H1 (cell line): ENCODE data around the gene COL6A3. TPM values are rescaled to one million over a fixed set of nuclear protein-coding genes. Genes with fewer than 3 reads are reported as not detected.

Experiments used
- CTCF ChIA-PET: fragments of 300-600 bp; sonication (Branson Sonifier 250); formaldehyde crosslinking; loops from one replicate; lab custom pipeline; 2021; ENCODE audit not compliant: partially characterized antibody; lab: Charles Lee
- POLR2A ChIA-PET: fragments of 300-600 bp; sonication (Branson Sonifier 250); formaldehyde crosslinking; loops from one replicate; lab custom pipeline; 2021; ENCODE audit warnings: inconsistent platforms; ENCODE audit not compliant: partially characterized antibody; lab: Charles Lee
- DNase-seq, 2 experiments: peaks; one replicate each; pipeline versions ENCODE4 v3.0.0 to v3.0.0-alpha.2; 2010 to 2022; ENCODE audit warnings: low spot score in 2 of 2, low read depth in 1 of 2, mixed read lengths in 1 of 2
- FAIRE-seq: peaks from 2 replicates; lab custom pipeline; 2011; peaks lifted over from hg19 to GRCh38; lab: Jason Lieb, UNC
- H2AFZ ChIP-seq: 2 replicates; pipeline ENCODE4 v1.8.1; 2012; ENCODE audit warnings: low read length, inconsistent platforms
- H2AK5ac ChIP-seq: 2 replicates; pipeline ENCODE4 v1.6.1; 2013; ENCODE audit warnings: low read depth, low read length
- H2BK120ac ChIP-seq: replicated peaks from 2 replicates; pipeline ENCODE3; 2013; ENCODE audit warnings: low read depth, low read length, inconsistent platforms
- H2BK12ac ChIP-seq: 2 replicates; pipeline ENCODE4 v1.6.1; 2013; ENCODE audit warnings: low read depth, low read length
- H2BK15ac ChIP-seq: 2 replicates; pipeline ENCODE4 v1.6.1; 2013; ENCODE audit warnings: low read length
- H2BK20ac ChIP-seq: 2 replicates; pipeline ENCODE4 v1.6.1; 2013; ENCODE audit warnings: low read length
- H2BK5ac ChIP-seq: 2 replicates; pipeline ENCODE4 v1.6.1; 2013; ENCODE audit warnings: low read depth, low read length
- H3K14ac ChIP-seq: 2 replicates; pipeline ENCODE4 v1.6.1; 2013; ENCODE audit warnings: inconsistent platforms; ENCODE audit not compliant: insufficient read length
- H3K18ac ChIP-seq: 2 replicates; pipeline ENCODE4 v1.6.1; 2013; ENCODE audit warnings: low read length; ENCODE audit errors: extremely low read depth
- H3K23ac ChIP-seq: 2 replicates; pipeline ENCODE4 v1.6.1; 2013; ENCODE audit warnings: inconsistent platforms; ENCODE audit not compliant: insufficient read length
- H3K23me2 ChIP-seq: 2 replicates; pipeline ENCODE4 v1.6.1; 2013; ENCODE audit warnings: low read depth, low read length
- H3K27ac ChIP-seq: 2 replicates; pipeline ENCODE4 v1.6.1; 2011; ENCODE audit warnings: low read depth, low read length, inconsistent platforms
- H3K27me3 ChIP-seq, 4 experiments: replicated peaks in 1 of 4; 1 replicate in 1 of 4; 2 replicates in 3 of 4; pipeline versions ENCODE4 v1.6.1 to v1.8.1; 2011 to 2013; ENCODE audit warnings: low read length in 3 of 4, mild to moderate bottlenecking in 3 of 4, inconsistent platforms in 2 of 4, mixed read lengths in 2 of 4, moderate library complexity in 1 of 4; ENCODE audit not compliant: control insufficient read depth in 3 of 4, insufficient read depth in 3 of 4; ENCODE audit errors: extremely low read depth in 1 of 4
- H3K36me3 ChIP-seq, 4 experiments: 2 replicates each; pipeline versions ENCODE4 v1.6.1 to v1.8.1; 2011 to 2013; ENCODE audit warnings: mild to moderate bottlenecking in 4 of 4, low read length in 3 of 4, moderate library complexity in 2 of 4, control low read depth in 1 of 4, inconsistent platforms in 1 of 4; ENCODE audit not compliant: insufficient read depth in 4 of 4, control insufficient read depth in 2 of 4
- H3K4ac ChIP-seq: replicated peaks from 2 replicates; pipeline ENCODE3; 2013; ENCODE audit warnings: low read length, low read depth, mixed read lengths, inconsistent platforms; ENCODE audit not compliant: insufficient read length
- H3K4me1 ChIP-seq, 4 experiments: replicated peaks in 1 of 4; 1 replicate in 1 of 4; 2 replicates in 3 of 4; pipeline versions ENCODE4 v1.6.1 to v1.8.1; 2011 to 2013; ENCODE audit warnings: low read length in 3 of 4, inconsistent platforms in 2 of 4, mixed read lengths in 1 of 4; ENCODE audit not compliant: insufficient read depth in 4 of 4, control insufficient read depth in 3 of 4
- H3K4me2 ChIP-seq, 2 experiments: 2 replicates each; pipeline versions ENCODE4 v1.6.1 to v1.8.1; 2011 to 2013; ENCODE audit warnings: low read depth in 2 of 2, low read length in 2 of 2, control low read depth in 1 of 2, inconsistent platforms in 1 of 2, mild to moderate bottlenecking in 1 of 2; ENCODE audit not compliant: insufficient read depth in 1 of 2
- H3K4me3 ChIP-seq, 4 experiments: fragments of 200-600, 300-600 bp in 1 of 4; sonication (generic), shearing (Covaris generic), sonication (Bioruptor Twin) in 1 of 4; 2 replicates each; pipeline versions ENCODE4 v1.5.1 to v1.8.1; 2011 to 2016; ENCODE audit warnings: low read length in 4 of 4, low read depth in 3 of 4, control low read depth in 2 of 4, inconsistent platforms in 2 of 4, mild to moderate bottlenecking in 2 of 4, mixed read lengths in 1 of 4, moderate library complexity in 1 of 4; ENCODE audit not compliant: insufficient read depth in 2 of 4; ENCODE audit errors: extremely low read depth in 1 of 4
- H3K56ac ChIP-seq: replicated peaks from 2 replicates; pipeline ENCODE3; 2013; ENCODE audit warnings: low read depth, mild to moderate bottlenecking, mixed read lengths, low read length, inconsistent platforms; ENCODE audit not compliant: insufficient read length
- H3K79me1 ChIP-seq: 2 replicates; pipeline ENCODE4 v1.6.1; 2013; ENCODE audit warnings: low read depth, low read length, control low read depth
- H3K79me2 ChIP-seq, 2 experiments: 2 replicates each; pipeline versions ENCODE4 v1.6.1 to v1.8.1; 2012 to 2013; ENCODE audit warnings: low read length in 2 of 2, mild to moderate bottlenecking in 2 of 2, inconsistent platforms in 1 of 2; ENCODE audit not compliant: insufficient read depth in 2 of 2, control insufficient read depth in 1 of 2
- H3K9ac ChIP-seq, 4 experiments: replicated peaks in 1 of 4; 1 replicate in 1 of 4; 2 replicates in 3 of 4; pipeline versions ENCODE4 v1.6.1 to v1.8.1; 2011 to 2013; ENCODE audit warnings: low read depth in 3 of 4, low read length in 3 of 4, control low read depth in 2 of 4, mild to moderate bottlenecking in 2 of 4, moderate library complexity in 2 of 4, inconsistent platforms in 1 of 4; ENCODE audit errors: extremely low read depth in 1 of 4
- H3K9me3 ChIP-seq, 2 experiments: 2 replicates each; pipeline versions ENCODE4 v1.6.1 to v1.8.1; 2012 to 2013; ENCODE audit warnings: mild to moderate bottlenecking in 2 of 2, moderate library complexity in 2 of 2, control low read depth in 1 of 2, inconsistent platforms in 1 of 2, low read depth in 1 of 2, low read length in 1 of 2, mixed read lengths in 1 of 2; ENCODE audit not compliant: insufficient read depth in 2 of 2
- H4K20me1 ChIP-seq, 2 experiments: replicated peaks in 1 of 2; 2 replicates each; pipeline versions ENCODE3 to v1.8.1; 2011 to 2013; ENCODE audit warnings: inconsistent platforms in 2 of 2, low read length in 2 of 2, mild to moderate bottlenecking in 1 of 2; ENCODE audit not compliant: insufficient read depth in 2 of 2, control insufficient read depth in 1 of 2
- H4K5ac ChIP-seq: 2 replicates; pipeline ENCODE4 v1.6.1; 2013; ENCODE audit warnings: low read length, low read depth, mixed read lengths, inconsistent platforms; ENCODE audit not compliant: insufficient read length
- H4K8ac ChIP-seq: 2 replicates; pipeline ENCODE4 v1.8.0; 2013; ENCODE audit warnings: mild to moderate bottlenecking, moderate library complexity, low read length, inconsistent platforms; ENCODE audit not compliant: insufficient read depth; ENCODE audit errors: extremely low read depth
- H4K91ac ChIP-seq: replicated peaks from 2 replicates; pipeline ENCODE3; 2013; ENCODE audit warnings: low read length, mixed read lengths, inconsistent platforms; ENCODE audit not compliant: insufficient read length
- ATF2 ChIP-seq: IDR thresholded peaks from 2 replicates; pipeline ENCODE4 v1.6.1; 2012; ENCODE audit warnings: low read length, inconsistent platforms
- RXRA ChIP-seq: IDR thresholded peaks from 2 replicates; pipeline ENCODE4 v1.6.1; 2011; ENCODE audit warnings: low read depth, mild to moderate bottlenecking, low read length, moderate library complexity; ENCODE audit not compliant: insufficient read depth
- WGBS, 2 experiments: shearing (Covaris generic) in 1 of 2; methylation state at CpG; one replicate each; pipeline versions ENCODE4 v1.1.6 to v1.1.7; 2013 to 2015; ENCODE audit warnings: low lambda C conversion rate in 2 of 2, mixed read lengths in 2 of 2, inconsistent platforms in 1 of 2, low coverage in 1 of 2, missing lambda C conversion rate in 1 of 2; ENCODE audit not compliant: insufficient replicate concordance in 2 of 2, insufficient coverage in 1 of 2, insufficient read length in 1 of 2; ENCODE audit errors: extremely low coverage in 1 of 2, missing lambda C conversion rate in 1 of 2; 5-methylcytosine and 5-hydroxymethylcytosine counted together
- polyA plus RNA-seq, 7 experiments: library from polyadenylated mRNA; depleted of rRNA in 3 of 7; stranded (reverse) in 5 of 7; unstranded in 2 of 7; fragments of >200 nt in 5 of 7; fragments of 200-250 nt in 2 of 7; gene quantifications; 1 replicate in 5 of 7; 2 replicates in 1 of 7; 4 replicates in 1 of 7; pipeline versions ENCODE4 v1.2.1 to v1.2.3, GENCODE V29; 2011 to 2013; ENCODE audit warnings: missing spikeins in 2 of 7, mixed read lengths in 2 of 7
- total RNA-seq: library from RNA; stranded (reverse); fragmentation: NEBNext Ultra II Directional; extraction: Animal tissue kit (Norgen Biotek cat#: 25700); gene quantifications from 2 replicates; pipeline ENCODE4 v1.2.1, GENCODE V29; 2021

COL6A3 gene
- total and polyA plus RNA-seq, 2 of the 8 experiments (the other 6 are each of a cell fraction or from before 2014, with no cell fraction given) = 1.2 to 3.4 TPM

- no peak for FAIRE-seq
- no peak overlapping the region for H2BK20ac ChIP-seq
Observed at GRCh38 chr2:237351796-237352195, 62.2 kb downstream of the COL6A3 start.

More at GRCh38 chr2:237351796-237352195, 62.2 kb downstream of the COL6A3 start:
- Histone ChIP-seq H4K20me1 (no peaks in the 10 kb centered on the region), H3K27ac (no peak overlapping the region), H2BK12ac (no peak overlapping the region), H2BK15ac (no peak overlapping the region), H4K8ac (no peak overlapping the region), H3K23ac (no peak overlapping the region), H2AK5ac (no peak overlapping the region), H3K4me2 (no peak overlapping the region), H3K9me3 (no peaks in the 10 kb centered on the region), H4K5ac (no peak overlapping the region), H2BK5ac (no peak overlapping the region), H3K18ac (no peak overlapping the region), H3K79me2 (no peaks in the 10 kb centered on the region), H3K4ac (no peak overlapping the region), H3K27me3 (no peaks in the 10 kb centered on the region; a peak in 1 of 7 replicates), H3K9ac (no peak overlapping the region), H3K36me3 (no peaks in the 10 kb centered on the region), H4K91ac (no peak overlapping the region), H2AFZ (no peak overlapping the region), H3K4me1 (peaks cover 0 to 4% (median 0%) of the 10 kb centered on the region in 4 experiments; a peak in 2 of 7 replicates), H3K56ac (no peak overlapping the region), H3K14ac (no peak overlapping the region), H3K23me2 (no peaks in the 10 kb centered on the region), H2BK120ac (no peak overlapping the region), H3K4me3 (no peak overlapping the region), H3K79me1 (no peaks in the 10 kb centered on the region)
- TF ChIP-seq RXRA (no peak), ATF2 (no peak)
- WGBS, 2 experiments = 87% methylated on average over 4 of the region's 4 CpGs; no CpG with 5 or more reads in 1 of the 2 experiments
- CTCF ChIA-PET = interaction anchor here (0.6 to 1.5 kb wide), 6 partner anchors 10 to 220 kb away, joined by 3 to 6 read pairs (median 3); no protein-coding TSS in a partner anchor
- DNase-seq = no peak
- POLR2A ChIA-PET = interaction anchor here (0.6 kb wide), 1 partner anchor 24 kb away, joined by 4 read pairs; no protein-coding TSS in a partner anchor
